Activated CD4-positive, alpha-beta T cell treated with anti-CD3 and anti-CD28 coated beads for 36 hours (primary cell): ENCODE measurements around the gene SLC44A1. TPM values are rescaled to one million over a fixed set of nuclear protein-coding genes. Genes with fewer than 3 reads are reported as not detected.

Experiments
- ATAC-seq: fragments of 200-7000 bp; cut with Tn5 transposase; one replicate; pipeline ENCODE4 v1.10.0; 2021; ENCODE audit warnings: mild to moderate bottlenecking, moderate library complexity
- CTCF ChIA-PET: fragments of 350-600 bp; sonication (Branson Sonifier 250); formaldehyde crosslinking; loops from one replicate; lab custom pipeline; 2021; ENCODE audit warnings: antibody characterized with exemption; lab: Charles Lee
- POLR2A ChIA-PET: fragments of 350-600 bp; sonication (Branson Sonifier 250); formaldehyde crosslinking; loops from one replicate; lab custom pipeline; 2021; ENCODE audit warnings: antibody characterized with exemption, inconsistent platforms; lab: Charles Lee
- DNase-seq: peaks from one replicate; pipeline ENCODE4 v3.0.0-alpha.2; 2020
- H3K27ac Mint-ChIP-seq: one replicate; pipeline ENCODE4 v1.8.0; 2021; ENCODE audit warnings: mixed read lengths
- H3K27me3 Mint-ChIP-seq: one replicate; pipeline ENCODE4 v1.8.0; 2021; ENCODE audit warnings: mixed read lengths
- H3K36me3 Mint-ChIP-seq: one replicate; pipeline ENCODE4 v1.8.0; 2021; ENCODE audit warnings: low read depth, mixed read lengths
- H3K4me1 Mint-ChIP-seq: one replicate; pipeline ENCODE4 v1.8.0; 2021; ENCODE audit warnings: mixed read lengths
- H3K4me3 Mint-ChIP-seq: one replicate; pipeline ENCODE4 v1.8.0; 2021; ENCODE audit warnings: mild to moderate bottlenecking, moderate library complexity, mixed read lengths
- H3K9me3 Mint-ChIP-seq: one replicate; pipeline ENCODE4 v1.8.0; 2021; ENCODE audit warnings: low read depth, mixed read lengths
- intact Hi-C, 2 experiments: fragments of 100-400 bp; cut with DNase I in 1 of 2; cut with micrococcal nuclease in 1 of 2; formaldehyde crosslinking; loops; one replicate each; pipeline versions ENCODE4 v1.14.2 to v1.15.1; 2022 to 2024; cut with DNase I, micrococcal nuclease
- total RNA-seq, 2 experiments: library from RNA; stranded (reverse); gene quantifications; one replicate each; pipeline ENCODE4 v1.2.3, GENCODE V29; 2021

The SLC44A1 gene
- total RNA-seq, 2 experiments from 2014 or later: 9.7 to 10.4 TPM

DNA sequence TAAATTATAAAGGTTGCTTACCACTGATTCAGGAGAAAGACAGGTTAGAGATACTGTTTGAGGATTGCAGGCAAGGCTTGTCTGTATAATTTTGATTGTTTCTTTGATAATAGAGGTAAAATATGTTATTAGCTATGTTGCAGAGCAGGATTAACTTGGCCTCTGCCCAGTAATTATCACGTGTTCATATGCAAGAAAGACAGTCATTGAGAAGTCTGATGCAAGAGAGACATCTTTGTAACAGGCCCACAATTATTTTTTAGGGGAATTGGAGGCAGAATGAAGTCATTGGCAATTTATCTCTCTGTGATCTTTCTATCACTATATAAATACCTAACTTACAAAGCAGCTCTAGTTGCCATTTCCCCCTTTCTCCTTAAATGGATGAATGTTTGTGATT is 46.0 kb downstream of the SLC44A1 start:
- Mint-ChIP-seq H3K4me3 (no peak overlapping the region), H3K36me3 (no peaks in the 10 kb centered on the region), H3K4me1 (peaks cover 9% of the 10 kb centered on the region), H3K9me3 (no peaks in the 10 kb centered on the region), H3K27me3 (no peaks in the 10 kb centered on the region), H3K27ac (no peak overlapping the region)
- DNase-seq (no peak), ATAC-seq (no peak)
- ChIA-PET CTCF (interaction anchor here (1.5 kb wide), 1 partner anchor 19 kb away, joined by 3 read pairs; no protein-coding TSS in a partner anchor), POLR2A (no interaction called here)
- intact Hi-C loops: no loop called here

DNA sequence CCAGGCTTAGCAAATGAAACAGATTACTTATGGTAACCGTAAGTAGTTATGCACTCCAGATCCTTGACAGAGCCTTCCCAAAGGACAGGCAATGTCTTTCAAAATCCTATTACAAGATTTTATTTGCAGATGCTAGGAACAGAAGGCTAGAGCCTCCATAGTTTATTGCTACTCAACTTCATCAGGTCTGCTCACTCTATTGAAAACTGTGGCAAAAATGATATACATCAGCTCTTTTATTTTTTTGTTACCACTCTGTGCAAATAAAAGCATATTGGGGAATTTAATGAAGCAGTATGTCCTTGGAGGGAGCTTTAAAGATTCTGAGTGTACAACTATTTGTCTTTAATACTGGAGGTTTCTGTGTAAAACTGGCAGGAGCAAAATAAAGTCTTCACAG is 46.5 kb downstream of the SLC44A1 start:
- Mint-ChIP-seq H3K27me3 (no peaks in the 10 kb centered on the region), H3K4me1 (peaks cover 9% of the 10 kb centered on the region), H3K27ac (no peak overlapping the region), H3K4me3 (no peak overlapping the region), H3K9me3 (no peaks in the 10 kb centered on the region), H3K36me3 (no peaks in the 10 kb centered on the region)
- ChIA-PET CTCF (interaction anchor here (1.5 kb wide), 1 partner anchor 18 kb away, joined by 3 read pairs; no protein-coding TSS in a partner anchor), POLR2A (no interaction called here)
- ATAC-seq (no peak), DNase-seq (no peak)
- intact Hi-C loops: no loop called here

DNA sequence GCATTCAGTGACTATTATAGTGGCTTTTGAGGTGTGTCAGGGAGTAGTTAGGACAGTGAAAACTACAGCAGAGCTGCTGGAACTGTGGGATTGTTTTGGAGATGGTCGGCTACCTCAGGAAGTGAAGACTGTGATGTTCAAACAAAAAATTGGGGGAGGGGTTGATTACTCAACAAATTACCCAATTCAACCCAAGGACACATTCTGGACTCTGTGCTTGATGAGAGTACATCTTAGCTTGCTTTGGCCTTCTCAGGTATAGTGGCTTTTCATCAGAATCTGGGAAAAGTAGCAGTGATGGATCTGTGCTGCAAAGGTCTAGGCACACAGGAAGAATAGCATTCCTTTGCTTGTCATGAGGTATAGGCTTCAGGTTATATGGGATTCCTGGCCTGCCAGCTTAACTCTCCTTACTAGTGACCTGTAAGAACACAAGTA is 47.0 kb downstream of the SLC44A1 start:
- Mint-ChIP-seq H3K4me1 (peaks cover 9% of the 10 kb centered on the region), H3K27ac (no peak overlapping the region), H3K36me3 (no peaks in the 10 kb centered on the region), H3K9me3 (no peaks in the 10 kb centered on the region), H3K27me3 (no peaks in the 10 kb centered on the region), H3K4me3 (no peak overlapping the region)
- CTCF ChIA-PET: interaction anchor here (1.5 kb wide), 1 partner anchor 17 kb away, joined by 3 read pairs; no protein-coding TSS in a partner anchor
- intact Hi-C loops: no loop called here
- ATAC-seq (no peak), DNase-seq (no peak)
- POLR2A ChIA-PET: no interaction called here

DNA sequence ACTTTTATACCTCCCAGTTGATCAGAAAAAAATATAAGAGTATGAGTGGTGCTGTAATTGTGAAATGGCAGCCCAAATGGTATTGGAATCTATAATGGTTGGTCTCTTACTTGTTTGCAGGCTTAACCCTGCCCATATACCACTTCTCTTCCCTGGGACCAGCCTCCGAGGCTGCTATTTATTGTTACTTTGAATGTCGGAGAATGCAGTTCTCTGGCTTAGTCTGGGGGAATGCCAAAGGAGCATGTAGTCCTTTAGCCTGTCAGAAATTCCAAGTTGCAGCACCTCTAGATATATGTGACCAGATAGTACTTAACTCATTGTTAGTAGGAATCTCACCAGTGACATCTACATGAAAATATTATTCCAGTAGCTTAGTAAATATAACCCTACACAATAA is 47.5 kb downstream of the SLC44A1 start:
- DNase-seq: no peak
- no peak for ATAC-seq
- Mint-ChIP-seq H3K4me3 (no peak overlapping the region), H3K27me3 (no peaks in the 10 kb centered on the region), H3K36me3 (no peaks in the 10 kb centered on the region), H3K27ac (no peak overlapping the region), H3K4me1 (peaks cover 14% of the 10 kb centered on the region), H3K9me3 (no peaks in the 10 kb centered on the region)
- CTCF ChIA-PET: no interaction called here
- POLR2A ChIA-PET: no interaction called here
- intact Hi-C loops: no loop called here

DNA sequence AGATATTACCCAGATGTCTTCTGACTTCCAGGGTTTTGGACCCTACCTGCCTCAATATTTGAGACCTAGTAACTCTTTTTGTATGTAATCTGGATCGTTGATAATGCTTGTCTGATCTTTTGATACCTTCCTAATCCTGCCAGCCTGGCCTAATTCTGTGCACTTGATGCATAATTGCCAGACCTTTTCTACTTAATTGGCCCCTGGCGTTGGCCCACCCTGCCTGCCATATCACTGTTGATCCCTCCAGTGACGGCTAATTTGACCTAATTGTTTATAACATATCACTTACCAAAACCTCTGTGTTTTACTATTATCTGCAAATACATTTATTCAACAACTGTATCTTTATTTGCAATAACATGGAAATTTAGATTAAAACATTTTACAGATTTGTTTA is 49.0 kb downstream of the SLC44A1 start:
- ChIA-PET POLR2A (no interaction called here), CTCF (no interaction called here)
- H3K27me3 Mint-ChIP-seq: no peaks in the 10 kb centered on the region
- DNase-seq (no peak), ATAC-seq (no peak)
- intact Hi-C loops: no loop called here
- no peaks in the 10 kb centered on the region for H3K36me3 Mint-ChIP-seq
- H3K4me1 Mint-ChIP-seq: peaks cover 17% of the 10 kb centered on the region
- no peak overlapping the region for H3K27ac Mint-ChIP-seq
- no peak overlapping the region for H3K4me3 Mint-ChIP-seq
- H3K9me3 Mint-ChIP-seq: no peaks in the 10 kb centered on the region

DNA sequence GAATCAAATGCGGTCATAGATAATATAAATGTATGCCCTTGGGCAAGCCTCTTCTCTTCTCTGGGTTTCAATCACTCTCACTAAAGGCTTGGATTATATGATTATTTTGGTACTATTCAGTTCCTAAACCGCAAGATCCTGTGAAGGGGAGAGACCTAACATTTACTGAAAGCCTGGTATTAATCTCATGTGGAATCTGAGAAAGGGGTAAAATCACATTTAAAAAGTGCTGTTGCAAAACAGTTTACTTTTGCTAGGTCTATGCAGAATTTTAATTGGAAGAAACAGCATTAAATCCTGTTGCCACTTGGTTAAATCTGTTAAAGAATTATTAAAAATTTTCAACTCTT is 50.7 kb downstream of the SLC44A1 start:
- ATAC-seq (no peak), DNase-seq (no peak)
- Mint-ChIP-seq H3K27me3 (no peaks in the 10 kb centered on the region), H3K4me1 (peaks cover 17% of the 10 kb centered on the region), H3K36me3 (peaks cover 5% of the 10 kb centered on the region), H3K9me3 (no peaks in the 10 kb centered on the region), H3K4me3 (no peak overlapping the region), H3K27ac (no peak overlapping the region)
- intact Hi-C loops: no loop called here
- ChIA-PET CTCF (no interaction called here), POLR2A (no interaction called here)

DNA sequence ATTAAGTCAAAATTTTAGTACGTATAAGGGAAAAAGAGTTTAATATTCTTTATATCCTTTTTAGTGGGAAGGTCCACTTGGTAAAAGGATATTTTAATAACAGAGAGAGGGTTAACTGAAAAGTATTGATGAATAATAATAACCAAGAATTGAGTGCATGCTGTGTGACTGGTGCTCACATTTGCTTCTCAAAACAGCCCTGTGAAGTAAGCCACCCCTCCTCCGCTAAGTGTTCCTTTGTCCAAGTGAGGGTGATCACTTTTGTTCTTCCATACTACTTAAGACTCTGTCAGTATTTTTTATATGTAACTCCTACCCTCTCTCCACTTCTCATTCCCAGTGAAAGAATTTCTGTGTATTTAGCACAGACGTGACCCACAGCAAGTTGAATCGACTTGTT is 51.5 kb downstream of the SLC44A1 start:
- Mint-ChIP-seq H3K9me3 (no peaks in the 10 kb centered on the region), H3K4me1 (peaks cover 17% of the 10 kb centered on the region), H3K27ac (no peak overlapping the region), H3K4me3 (no peak overlapping the region), H3K27me3 (no peaks in the 10 kb centered on the region), H3K36me3 (peaks cover 8% of the 10 kb centered on the region)
- ATAC-seq (no peak), DNase-seq (no peak)
- ChIA-PET CTCF (no interaction called here), POLR2A (no interaction called here)
- intact Hi-C loops: no loop called here

DNA sequence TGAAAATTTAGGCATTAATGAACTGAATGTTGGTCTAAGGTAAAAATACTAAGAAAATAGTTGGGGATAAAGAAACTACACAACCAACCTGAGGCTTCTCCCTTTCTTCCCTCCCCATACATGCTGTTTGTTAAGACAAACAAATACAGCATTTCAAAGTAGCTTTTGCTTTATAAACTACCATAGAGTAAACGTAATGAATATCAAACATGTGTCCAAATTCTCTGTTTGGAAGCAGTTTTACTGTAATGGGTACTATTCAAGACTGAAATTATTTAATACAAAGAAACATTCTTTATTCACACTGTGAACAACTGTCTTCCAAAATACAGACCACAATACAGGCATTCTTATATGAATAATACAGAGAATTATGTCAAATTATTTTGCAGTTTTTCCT is 52.0 kb downstream of the SLC44A1 start:
- DNase-seq: no peak
- CTCF ChIA-PET: interaction anchor here (0.5 kb wide), 1 partner anchor 851 kb away, joined by 3 read pairs; no protein-coding TSS in a partner anchor

DNA sequence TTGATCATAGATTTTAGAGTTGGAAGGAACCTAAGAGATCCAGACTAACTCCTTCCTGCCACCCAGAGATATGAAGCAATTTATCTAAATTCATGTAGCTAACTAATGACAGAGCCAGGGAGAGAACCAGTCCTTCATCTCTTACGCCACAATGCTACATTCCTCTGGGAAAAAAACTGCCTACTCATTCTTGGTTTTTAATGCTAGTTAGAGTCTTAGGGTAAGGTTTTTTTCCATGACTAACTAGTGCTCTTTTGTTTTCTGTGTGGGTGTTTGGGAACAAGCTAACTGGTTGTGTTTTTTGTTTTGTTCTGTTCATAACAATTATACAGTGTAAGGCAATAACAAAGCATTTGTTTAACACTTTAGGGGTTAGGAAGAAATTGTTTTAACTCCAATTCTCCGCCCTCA is 52.4 kb downstream of the SLC44A1 start:
- H3K36me3 Mint-ChIP-seq: peaks cover 10% of the 10 kb centered on the region
- no peak for ATAC-seq
- H3K27me3 Mint-ChIP-seq: no peaks in the 10 kb centered on the region
- no peaks in the 10 kb centered on the region for H3K9me3 Mint-ChIP-seq
- DNase-seq: no peak
- intact Hi-C loops: no loop called here
- no peak overlapping the region for H3K27ac Mint-ChIP-seq
- POLR2A ChIA-PET: no interaction called here
- H3K4me1 Mint-ChIP-seq: peaks cover 17% of the 10 kb centered on the region
- CTCF ChIA-PET: interaction anchor here (0.5 to 1.9 kb wide), 2 partner anchors 10 to 851 kb away, joined by 3 to 7 read pairs; no protein-coding TSS in a partner anchor
- H3K4me3 Mint-ChIP-seq: no peak overlapping the region

More for the DNA sequence above, 52.0 kb downstream of the SLC44A1 start:
- no peak overlapping the region for H3K27ac Mint-ChIP-seq
- POLR2A ChIA-PET: no interaction called here
- no peak overlapping the region for H3K4me3 Mint-ChIP-seq
- no peaks in the 10 kb centered on the region for H3K9me3 Mint-ChIP-seq
- no peaks in the 10 kb centered on the region for H3K27me3 Mint-ChIP-seq
- H3K36me3 Mint-ChIP-seq: peaks cover 8% of the 10 kb centered on the region
- no peak for ATAC-seq
- intact Hi-C loops: no loop called here
- peaks cover 17% of the 10 kb centered on the region for H3K4me1 Mint-ChIP-seq

DNA sequence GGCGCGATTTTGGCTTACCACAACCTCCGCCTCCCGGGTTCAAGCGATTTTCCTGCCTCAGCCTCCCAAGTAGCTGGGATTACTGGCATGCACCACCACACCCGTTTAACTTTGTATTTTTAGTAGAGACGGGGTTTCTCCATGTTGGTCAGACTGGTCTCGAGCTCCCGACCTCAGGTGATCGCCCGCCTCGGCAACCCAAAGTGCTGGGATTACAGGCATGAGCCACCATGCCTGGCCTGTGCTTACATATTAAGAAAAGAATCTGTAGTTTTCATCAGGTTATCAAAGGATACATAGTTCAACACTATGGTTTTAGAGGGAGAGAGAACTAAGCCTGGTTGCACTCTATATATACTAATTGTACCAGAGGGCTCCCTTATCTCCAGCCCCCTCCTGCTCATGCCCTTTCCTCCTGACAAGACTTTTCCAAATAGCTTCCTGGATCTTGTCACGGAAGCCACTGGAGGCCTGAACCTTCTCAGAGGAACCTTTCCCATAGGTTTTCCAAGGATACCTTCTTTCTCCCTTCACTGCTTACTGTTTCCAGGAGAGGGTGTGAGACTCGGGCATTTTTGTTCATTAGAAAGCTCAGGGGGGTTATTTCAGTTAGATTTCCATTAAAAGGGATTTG is 53.1 kb downstream of the SLC44A1 start:
- Mint-ChIP-seq H3K36me3 (peaks cover 11% of the 10 kb centered on the region), H3K27me3 (no peaks in the 10 kb centered on the region), H3K9me3 (no peaks in the 10 kb centered on the region), H3K4me1 (peaks cover 17% of the 10 kb centered on the region), H3K4me3 (no peak overlapping the region), H3K27ac (no peak overlapping the region)
- DNase-seq (no peak), ATAC-seq (no peak)
- POLR2A ChIA-PET: no interaction called here
- CTCF ChIA-PET: interaction anchor here (0.7 to 1.9 kb wide), 2 partner anchors 10 to 12 kb away, joined by 3 to 7 read pairs; no protein-coding TSS in a partner anchor
- intact Hi-C loops: loop anchor here in 1 of 2 experiments (2.0 kb wide), 1 partner anchor 53 kb away; the partner anchor contains the start of gene SLC44A1

DNA sequence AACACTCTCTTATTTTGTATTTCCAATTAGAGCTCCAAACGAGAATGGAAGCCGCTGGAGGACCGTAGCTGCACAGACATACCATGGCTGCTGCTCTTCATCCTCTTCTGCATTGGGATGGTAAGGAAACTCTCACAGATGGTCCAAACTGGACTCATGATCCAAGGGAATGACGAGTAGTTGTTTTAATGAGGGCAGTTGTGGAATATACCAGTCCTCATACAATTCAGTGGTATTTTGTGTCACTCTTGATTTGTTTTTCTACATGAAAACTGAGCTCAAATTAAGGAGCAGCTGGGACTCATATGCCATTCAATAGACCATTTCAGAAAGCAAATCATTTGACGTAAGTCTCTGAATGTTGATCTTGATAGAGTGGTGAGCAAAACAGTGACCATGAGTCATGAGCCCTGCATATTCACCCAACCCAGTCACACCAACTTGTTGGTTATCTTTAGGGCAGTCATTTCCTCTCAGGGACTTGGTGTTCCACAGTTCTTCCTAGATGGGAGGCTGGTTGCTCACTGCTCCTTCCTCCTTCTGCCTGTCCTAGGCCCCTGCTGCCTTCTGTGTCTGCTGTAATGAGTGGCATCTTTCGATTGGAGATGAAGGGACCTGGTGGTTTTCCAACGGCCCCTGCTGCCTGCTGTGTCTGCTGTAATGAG is 54.9 kb downstream of the SLC44A1 start:
- Mint-ChIP-seq H3K4me3 (no peak overlapping the region), H3K4me1 (peaks cover 14% of the 10 kb centered on the region), H3K27ac (no peak overlapping the region), H3K27me3 (no peaks in the 10 kb centered on the region), H3K36me3 (peaks cover 15% of the 10 kb centered on the region), H3K9me3 (no peaks in the 10 kb centered on the region)
- DNase-seq (peak; percentile 34), ATAC-seq (peak; percentile 80)
- intact Hi-C loops: loop anchor here in 1 of 2 experiments (2.0 kb wide), 1 partner anchor 55 kb away; the partner anchor contains the start of gene SLC44A1
- POLR2A ChIA-PET: no interaction called here
- CTCF ChIA-PET: interaction anchor here (0.5 to 0.8 kb wide), 2 partner anchors 106 to 158 kb away, joined by 3 read pairs; no protein-coding TSS in a partner anchor

DNA sequence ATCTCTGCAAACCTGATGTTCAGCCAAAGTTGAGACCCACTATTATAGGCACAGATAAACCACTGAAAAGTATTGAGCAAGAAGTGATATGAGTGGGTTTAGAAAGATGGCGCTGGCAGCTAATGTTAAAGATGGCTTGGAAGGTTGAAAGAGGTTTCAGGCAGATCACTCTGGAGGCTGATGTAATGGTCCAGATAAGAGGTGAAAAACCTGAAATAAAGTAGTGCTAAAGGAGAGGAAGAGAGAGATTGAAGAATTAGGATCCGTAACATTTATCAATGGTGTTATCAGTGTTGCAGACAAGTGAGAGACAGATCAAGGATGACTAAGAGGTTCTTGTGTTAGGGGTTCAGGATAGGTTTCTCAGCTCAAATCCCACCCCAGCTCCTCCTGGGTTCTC is 58.3 kb downstream of the SLC44A1 start:
- peaks cover 15% of the 10 kb centered on the region for H3K36me3 Mint-ChIP-seq
- no peaks in the 10 kb centered on the region for H3K27me3 Mint-ChIP-seq
- ChIA-PET POLR2A (no interaction called here), CTCF (interaction anchor here (0.6 kb wide), 1 partner anchor 104 kb away, joined by 3 read pairs; no protein-coding TSS in a partner anchor)
- H3K27ac Mint-ChIP-seq: no peak overlapping the region
- no peaks in the 10 kb centered on the region for H3K4me1 Mint-ChIP-seq
- no peak for ATAC-seq
- no peak for DNase-seq
- no peak overlapping the region for H3K4me3 Mint-ChIP-seq
- intact Hi-C loops: no loop called here
- H3K9me3 Mint-ChIP-seq: no peaks in the 10 kb centered on the region
